RWPE2 (cell line): ENCODE measurements around the gene FXYD4.

Experiments used
- ATAC-seq: fragments of 200-7000 bp; cut with Tn5 transposase; 3 replicates; pipeline ENCODE4 v1.9.1; 2021; ENCODE audit warnings: low read depth
- DNase-seq: peaks from one replicate; pipeline ENCODE4 v3.0.0-alpha.2; 2020; ENCODE audit warnings: low spot score
- H3K27ac ChIP-seq: fragments of 450-650 bp; 2 replicates; pipeline ENCODE4 v1.5.1; 2017; ENCODE audit warnings: mild to moderate bottlenecking; ENCODE audit not compliant: poor library complexity, severe bottlenecking
- H3K27me3 ChIP-seq: fragments of 250-450 bp; sonication (Bioruptor Pico); 2 replicates; pipeline ENCODE4 v1.5.1; 2021; ENCODE audit warnings: mild to moderate bottlenecking, moderate library complexity; ENCODE audit not compliant: insufficient read depth, poor library complexity, severe bottlenecking
- H3K36me3 ChIP-seq: fragments of 250-450 bp; sonication (Bioruptor Pico); 2 replicates; pipeline ENCODE4 v1.5.1; 2020; ENCODE audit warnings: low read depth, mild to moderate bottlenecking, moderate library complexity
- H3K4me1 ChIP-seq: fragments of 250-450 bp; sonication (Bioruptor Pico); 2 replicates; pipeline ENCODE4 v1.5.1; 2021; ENCODE audit warnings: mild to moderate bottlenecking, moderate library complexity; ENCODE audit not compliant: insufficient read depth, poor library complexity, severe bottlenecking
- H3K4me3 ChIP-seq: fragments of 250-450 bp; sonication (Bioruptor Pico); 2 replicates; pipeline ENCODE4 v1.5.1; 2021; ENCODE audit warnings: mild to moderate bottlenecking, moderate library complexity; ENCODE audit not compliant: severe bottlenecking
- H3K9me3 ChIP-seq: fragments of 250-450 bp; sonication (Bioruptor Pico); 2 replicates; pipeline ENCODE4 v1.5.1; 2021; ENCODE audit warnings: mild to moderate bottlenecking, moderate library complexity; ENCODE audit not compliant: severe bottlenecking
- TF ChIP-seq, protein P1 (sequence below): fragments of 450-650 bp; IDR thresholded peaks from one replicate; pipeline ENCODE4 v1.5.1; 2017; ENCODE audit warnings: mild to moderate bottlenecking, moderate library complexity; ENCODE audit not compliant: poor library complexity, severe bottlenecking

FXYD4 gene

GRCh38 chr10:43340101-43340500 lies 31.3 kb upstream of the FXYD4 start:
- Histone ChIP-seq H3K4me1 (peaks cover 7% of the 10 kb centered on the region), H3K36me3 (no peaks in the 10 kb centered on the region), H3K4me3 (no peak overlapping the region), H3K27me3 (no peaks in the 10 kb centered on the region), H3K27ac (no peak overlapping the region), H3K9me3 (no peaks in the 10 kb centered on the region)
- ATAC-seq, result no peak
- DNase-seq, result no peak
- TF ChIP-seq, protein P1, sequence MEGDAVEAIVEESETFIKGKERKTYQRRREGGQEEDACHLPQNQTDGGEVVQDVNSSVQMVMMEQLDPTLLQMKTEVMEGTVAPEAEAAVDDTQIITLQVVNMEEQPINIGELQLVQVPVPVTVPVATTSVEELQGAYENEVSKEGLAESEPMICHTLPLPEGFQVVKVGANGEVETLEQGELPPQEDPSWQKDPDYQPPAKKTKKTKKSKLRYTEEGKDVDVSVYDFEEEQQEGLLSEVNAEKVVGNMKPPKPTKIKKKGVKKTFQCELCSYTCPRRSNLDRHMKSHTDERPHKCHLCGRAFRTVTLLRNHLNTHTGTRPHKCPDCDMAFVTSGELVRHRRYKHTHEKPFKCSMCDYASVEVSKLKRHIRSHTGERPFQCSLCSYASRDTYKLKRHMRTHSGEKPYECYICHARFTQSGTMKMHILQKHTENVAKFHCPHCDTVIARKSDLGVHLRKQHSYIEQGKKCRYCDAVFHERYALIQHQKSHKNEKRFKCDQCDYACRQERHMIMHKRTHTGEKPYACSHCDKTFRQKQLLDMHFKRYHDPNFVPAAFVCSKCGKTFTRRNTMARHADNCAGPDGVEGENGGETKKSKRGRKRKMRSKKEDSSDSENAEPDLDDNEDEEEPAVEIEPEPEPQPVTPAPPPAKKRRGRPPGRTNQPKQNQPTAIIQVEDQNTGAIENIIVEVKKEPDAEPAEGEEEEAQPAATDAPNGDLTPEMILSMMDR, result no peak

DNA sequence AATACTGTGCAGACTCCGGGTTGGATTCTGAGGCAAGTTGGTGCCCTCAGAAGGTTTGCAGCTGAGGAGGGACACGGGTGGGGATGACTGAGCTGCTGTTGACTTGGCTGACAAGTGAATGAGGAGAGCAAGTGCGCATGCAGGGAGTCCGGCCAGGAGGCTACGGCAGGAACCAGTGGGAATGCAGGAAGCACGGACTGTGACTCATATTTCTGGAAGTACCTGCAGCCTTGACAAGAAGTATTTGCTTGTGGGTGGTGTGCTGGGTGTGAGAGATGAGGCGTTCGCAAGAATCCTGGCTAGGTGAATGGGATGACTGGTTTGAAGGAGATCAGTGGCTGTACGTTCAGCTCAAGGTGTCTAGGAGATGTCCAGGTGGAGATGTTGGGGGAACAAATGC lies 30.8 kb upstream of the FXYD4 start:
- H3K9me3 ChIP-seq, result no peaks in the 10 kb centered on the region
- no peaks in the 10 kb centered on the region for H3K27me3 ChIP-seq
- no peak overlapping the region for H3K4me3 ChIP-seq
- DNase-seq, result no peak
- H3K36me3 ChIP-seq, result no peaks in the 10 kb centered on the region
- no peak overlapping the region for H3K27ac ChIP-seq
- peaks cover 7% of the 10 kb centered on the region for H3K4me1 ChIP-seq
- TF ChIP-seq, protein P1, result no peak
- ATAC-seq, result peak; percentile 98

GRCh38 chr10:43341450-43341849 lies 30.0 kb upstream of the FXYD4 start:
- no peak overlapping the region for H3K4me3 ChIP-seq
- no peaks in the 10 kb centered on the region for H3K36me3 ChIP-seq
- H3K9me3 ChIP-seq, result no peaks in the 10 kb centered on the region
- H3K4me1 ChIP-seq, result peaks cover 7% of the 10 kb centered on the region
- DNase-seq (no peak), ATAC-seq (no peak)
- H3K27me3 ChIP-seq, result no peaks in the 10 kb centered on the region
- TF ChIP-seq, protein P1, result no peak
- no peak overlapping the region for H3K27ac ChIP-seq

DNA sequence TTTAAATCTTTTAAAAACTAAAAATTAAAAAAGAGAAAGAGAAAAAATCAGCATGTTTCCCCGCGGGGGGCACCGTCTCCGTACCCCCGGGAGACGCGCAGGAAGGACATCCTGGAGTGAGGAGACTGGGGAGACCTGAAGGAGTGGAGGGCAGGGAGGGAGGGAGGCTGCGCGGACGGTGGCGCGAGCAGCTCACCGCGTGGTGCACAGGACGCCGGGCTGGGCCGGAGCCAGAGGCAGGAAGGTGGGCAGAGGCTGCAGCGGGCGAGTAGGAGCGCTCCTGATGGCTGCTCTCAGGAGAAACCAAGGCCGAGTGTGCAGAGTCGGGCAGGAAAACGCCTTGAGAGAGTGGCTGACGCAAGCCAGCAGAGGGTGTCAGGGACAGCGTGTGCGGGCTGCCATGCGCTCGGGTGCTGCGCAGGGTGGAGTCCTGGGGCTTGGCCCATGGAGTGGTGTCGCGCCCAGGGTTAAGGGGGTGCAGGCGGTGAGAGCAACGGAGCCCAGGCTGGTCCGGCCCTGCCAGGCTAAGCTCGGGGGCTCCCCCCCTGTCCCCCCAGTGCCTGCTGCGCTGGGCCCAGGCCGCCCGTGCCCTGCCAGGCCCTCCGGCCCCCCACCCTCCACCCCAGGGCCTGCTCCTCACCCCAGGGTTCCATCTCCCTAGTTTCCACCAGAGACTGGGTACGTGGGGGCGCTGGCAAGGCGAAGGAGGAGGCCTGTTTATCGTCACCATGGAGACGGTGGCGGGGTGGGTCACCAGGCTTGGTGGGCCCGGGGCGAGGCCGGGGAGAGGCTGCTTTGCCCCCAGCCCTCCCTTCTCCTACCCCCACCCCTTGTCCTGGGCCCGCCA lies 28.9 kb upstream of the FXYD4 start:
- TF ChIP-seq, protein P1, result no peak
- no peaks in the 10 kb centered on the region for H3K9me3 ChIP-seq

GRCh38 chr10:43343126-43343525 lies 28.3 kb upstream of the FXYD4 start:
- no peak overlapping the region for H3K27ac ChIP-seq
- DNase-seq, result no peak
- no peaks in the 10 kb centered on the region for H3K36me3 ChIP-seq
- H3K4me3 ChIP-seq, result no peak overlapping the region
- no peak for ATAC-seq
- peaks cover 7% of the 10 kb centered on the region for H3K4me1 ChIP-seq
- H3K9me3 ChIP-seq, result no peaks in the 10 kb centered on the region
- H3K27me3 ChIP-seq, result no peaks in the 10 kb centered on the region
- TF ChIP-seq, protein P1, result no peak

More for the DNA sequence above, 28.9 kb upstream of the FXYD4 start:
- peaks cover 7% of the 10 kb centered on the region for H3K4me1 ChIP-seq
- no peaks in the 10 kb centered on the region for H3K27me3 ChIP-seq
- no peak for DNase-seq
- no peaks in the 10 kb centered on the region for H3K36me3 ChIP-seq
- H3K27ac ChIP-seq, result no peak overlapping the region
- H3K4me3 ChIP-seq, result no peak overlapping the region
- ATAC-seq, result no peak
